Measurements from ENCODE around the gene PPP1R1B.
"Not testable (repeated sequence)": the region's sequence is repeated elsewhere in the genome, so short reads cannot be mapped to it uniquely, and the experiment has no call there.

PPP1R1B gene

DNA sequence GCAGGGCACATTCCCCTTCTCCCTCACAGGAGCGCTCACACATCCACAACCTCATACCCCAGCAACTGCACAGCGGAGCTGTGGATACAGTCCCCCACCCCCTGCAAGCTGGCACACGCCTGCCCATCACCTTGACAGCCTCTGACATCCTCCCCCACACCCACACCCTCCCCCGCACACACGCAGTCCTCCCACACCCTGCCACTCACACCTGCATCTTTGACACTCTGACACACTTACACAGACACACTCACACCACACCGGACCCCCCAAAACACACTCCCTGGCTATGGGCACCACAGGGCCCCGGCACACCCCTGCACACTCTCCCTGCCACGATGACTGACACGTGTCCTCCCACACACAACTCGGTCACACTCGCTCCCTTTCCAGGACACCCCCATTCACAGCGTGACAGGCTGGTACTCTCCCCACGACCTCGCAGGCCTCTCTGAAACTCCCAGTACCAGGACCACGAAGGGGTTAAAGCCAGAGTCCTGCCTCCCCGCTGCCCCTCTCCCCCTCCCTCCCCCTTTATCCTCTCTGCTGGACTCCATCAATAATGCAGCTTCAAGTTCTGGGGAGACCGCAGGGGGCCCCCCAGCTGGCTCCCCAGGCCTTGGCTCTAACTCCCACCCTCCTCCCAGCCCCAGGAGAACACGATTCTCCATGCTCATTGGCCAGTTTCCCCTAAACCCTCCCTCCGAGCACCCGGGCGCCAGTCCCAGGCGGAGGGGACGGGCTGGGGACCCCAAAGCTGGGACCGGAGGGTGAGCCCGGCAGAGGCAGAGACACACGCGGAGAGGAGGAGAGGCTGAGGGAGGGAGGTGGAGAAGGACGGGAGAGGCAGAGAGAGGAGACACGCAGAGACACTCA, at the start of gene PPP1R1B:
TSS of gene PPP1R1B (plus strand) at position 782 of the 876 bp plus-strand sequence. CDS start 441 bp downstream, outside the sequence.
- no peak for DNase-seq

DNA sequence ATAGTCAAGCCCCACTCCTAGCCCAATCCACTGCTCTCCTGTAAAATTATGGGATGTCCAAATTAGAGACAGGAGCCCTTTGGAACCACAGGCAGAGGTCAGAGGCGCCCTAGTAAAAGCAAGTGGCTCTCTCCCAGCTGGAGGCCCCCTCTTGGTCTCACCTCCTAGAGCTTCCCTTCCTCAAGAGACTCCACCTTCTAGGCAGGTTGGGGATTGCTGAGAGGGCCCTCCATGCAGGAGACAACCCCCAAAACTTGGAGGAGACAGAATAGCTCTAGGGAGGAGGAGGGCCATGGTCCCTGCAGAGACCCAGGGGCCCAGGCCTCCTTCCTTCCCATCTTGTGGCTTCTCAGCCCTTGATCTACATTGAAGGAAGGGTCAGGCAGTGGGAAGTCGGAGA, 48.5 kb upstream of the PPP1R1B start:
- DNase-seq: no peak

DNA sequence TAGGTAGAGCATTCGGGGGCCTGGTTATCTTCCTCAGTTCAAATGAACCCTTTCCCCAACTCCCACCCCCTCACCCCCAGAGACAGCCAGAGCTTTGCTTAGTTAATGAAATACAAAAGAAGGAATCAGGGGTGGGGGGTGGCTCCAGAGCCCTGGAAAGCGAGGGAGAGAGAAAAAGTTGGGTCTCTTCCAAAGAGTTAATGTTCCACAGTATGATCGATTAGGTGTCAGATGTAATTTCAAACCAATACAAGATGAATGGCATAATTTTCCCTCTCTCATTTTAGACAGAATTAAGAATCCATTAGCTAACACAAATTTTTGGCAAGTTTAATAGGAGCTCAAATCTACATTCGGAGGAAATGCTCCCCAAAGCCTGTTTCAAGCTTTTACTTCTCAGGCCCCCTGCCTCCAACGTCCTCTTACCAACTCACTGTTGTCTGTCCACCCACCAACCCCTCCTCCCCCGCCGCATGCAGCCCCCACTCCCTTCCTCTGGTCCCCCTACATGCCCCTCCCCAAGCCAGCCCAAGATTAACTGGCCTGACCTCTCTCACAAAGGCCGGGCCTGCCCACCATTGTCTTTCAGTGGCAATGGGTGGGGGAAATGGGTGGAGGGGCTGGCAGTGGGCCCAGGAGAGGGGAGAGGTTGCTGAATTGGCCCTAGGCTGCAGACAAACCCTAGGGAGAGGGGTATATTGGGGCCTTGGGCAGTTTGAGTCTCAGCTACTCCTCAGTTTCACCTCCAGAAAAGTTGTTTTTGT, 47.3 kb upstream of the PPP1R1B start:
- DNase-seq: no peak

GRCh38 chr17:39580082-39580468, 46.7 kb upstream of the PPP1R1B start:
- no peak for DNase-seq

- DNase-seq: no peak
Observed at GRCh38 chr17:39581071-39581758, 45.5 kb upstream of the PPP1R1B start.

DNA sequence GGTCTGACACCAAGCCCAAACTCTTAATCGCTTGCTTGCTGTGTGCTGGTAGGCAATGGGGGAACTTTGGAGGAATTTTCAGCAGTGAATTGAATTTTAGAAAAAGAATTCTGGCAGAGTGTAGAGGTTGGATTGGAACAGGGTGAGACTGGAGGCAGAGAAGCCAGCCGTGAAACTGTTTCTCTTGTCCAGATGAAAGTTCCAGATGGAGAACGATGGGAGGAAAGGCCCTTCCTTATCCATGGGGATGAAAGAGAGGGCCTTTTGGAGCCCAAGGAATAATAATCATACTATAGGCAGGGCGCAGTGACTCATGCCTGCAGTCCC, 45.0 kb upstream of the PPP1R1B start:
- DNase-seq: no peak

- DNase-seq: no peak
Observed at GRCh38 chr17:39582658-39583057, 44.1 kb upstream of the PPP1R1B start.

GRCh38 chr17:39590180-39590579, 36.6 kb upstream of the PPP1R1B start:
- DNase-seq: not testable (repeated sequence)

DNA sequence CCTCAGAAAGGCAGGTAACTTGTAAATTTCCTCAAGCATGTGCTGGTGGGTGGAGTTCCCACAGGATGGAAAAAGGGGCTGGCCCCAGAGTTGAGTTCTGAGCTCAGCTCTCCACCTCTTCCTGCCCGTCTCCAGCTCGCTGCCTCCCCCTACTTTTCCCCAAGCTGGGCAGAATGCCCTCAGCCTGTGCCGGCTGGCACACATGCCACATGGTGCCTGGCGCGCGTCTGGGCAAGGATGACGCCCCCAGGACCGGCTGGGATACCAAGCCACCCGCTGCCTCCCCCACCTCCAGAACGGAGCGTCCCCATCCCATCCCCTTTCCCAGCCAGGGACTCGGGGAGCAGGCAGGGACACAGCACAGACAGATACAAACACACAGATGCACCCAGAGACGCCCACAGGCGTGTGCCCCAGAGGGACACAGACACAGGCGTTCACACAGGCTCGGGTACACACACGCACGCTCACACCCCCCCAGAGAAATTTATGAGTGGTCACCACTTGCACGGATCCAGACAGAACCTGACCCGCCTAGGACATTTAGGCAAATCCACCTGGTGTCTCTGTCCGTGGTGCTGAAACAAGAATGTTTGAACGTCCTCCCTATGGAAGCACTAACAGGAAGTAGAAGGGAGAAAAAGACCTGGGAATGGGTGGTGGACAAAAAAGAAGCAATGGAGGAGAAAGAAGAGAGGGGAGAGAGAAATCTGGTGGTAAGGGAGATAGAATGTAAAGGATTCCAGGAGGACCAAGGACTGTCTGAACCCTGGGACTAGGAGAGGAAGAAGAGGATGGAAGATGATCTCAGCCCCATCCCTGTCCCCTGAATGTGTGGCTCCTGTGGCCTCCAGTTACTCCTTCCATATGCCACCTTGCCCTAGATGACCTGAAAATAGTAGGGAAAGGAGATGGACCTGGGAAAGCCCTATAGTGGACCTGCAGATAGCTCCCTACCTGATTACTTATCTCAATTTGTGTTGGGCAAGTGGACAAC, 34.5 kb upstream of the PPP1R1B start:
- DNase-seq: peak; percentile 19

- no peak for DNase-seq
Observed at GRCh38 chr17:39593371-39593770, 33.4 kb upstream of the PPP1R1B start.

GRCh38 chr17:39595294-39595693, 31.5 kb upstream of the PPP1R1B start:
- DNase-seq: no peak

DNA sequence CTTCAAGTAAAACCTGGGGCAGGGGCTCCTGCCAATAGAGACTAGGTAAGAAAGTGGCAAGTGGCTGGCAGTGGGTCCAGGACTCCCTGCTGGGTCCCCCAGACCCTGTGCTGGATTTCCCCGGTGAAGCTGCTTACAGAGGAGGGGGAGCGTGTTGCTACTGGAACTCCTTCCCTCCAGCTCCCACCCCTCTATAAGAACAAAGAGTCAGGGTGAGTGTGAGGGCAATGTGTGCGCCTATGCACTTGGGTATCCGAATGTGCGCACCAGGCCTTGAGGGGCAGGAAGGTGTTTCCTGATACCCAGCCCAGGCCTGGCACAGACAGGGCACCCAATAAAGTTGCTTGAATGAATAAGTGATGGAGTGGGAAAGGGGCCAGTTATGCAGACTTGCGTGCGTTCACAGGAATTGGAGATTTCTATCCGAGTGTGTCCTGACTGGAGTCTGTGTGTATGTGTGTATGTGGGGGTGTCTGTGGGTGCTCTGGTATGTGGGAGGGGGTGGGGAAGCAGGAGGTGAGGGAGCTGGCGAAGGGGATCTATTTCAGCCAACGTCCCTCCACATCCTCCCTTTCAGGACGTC, 30.7 kb upstream of the PPP1R1B start:
- DNase-seq: no peak

DNA sequence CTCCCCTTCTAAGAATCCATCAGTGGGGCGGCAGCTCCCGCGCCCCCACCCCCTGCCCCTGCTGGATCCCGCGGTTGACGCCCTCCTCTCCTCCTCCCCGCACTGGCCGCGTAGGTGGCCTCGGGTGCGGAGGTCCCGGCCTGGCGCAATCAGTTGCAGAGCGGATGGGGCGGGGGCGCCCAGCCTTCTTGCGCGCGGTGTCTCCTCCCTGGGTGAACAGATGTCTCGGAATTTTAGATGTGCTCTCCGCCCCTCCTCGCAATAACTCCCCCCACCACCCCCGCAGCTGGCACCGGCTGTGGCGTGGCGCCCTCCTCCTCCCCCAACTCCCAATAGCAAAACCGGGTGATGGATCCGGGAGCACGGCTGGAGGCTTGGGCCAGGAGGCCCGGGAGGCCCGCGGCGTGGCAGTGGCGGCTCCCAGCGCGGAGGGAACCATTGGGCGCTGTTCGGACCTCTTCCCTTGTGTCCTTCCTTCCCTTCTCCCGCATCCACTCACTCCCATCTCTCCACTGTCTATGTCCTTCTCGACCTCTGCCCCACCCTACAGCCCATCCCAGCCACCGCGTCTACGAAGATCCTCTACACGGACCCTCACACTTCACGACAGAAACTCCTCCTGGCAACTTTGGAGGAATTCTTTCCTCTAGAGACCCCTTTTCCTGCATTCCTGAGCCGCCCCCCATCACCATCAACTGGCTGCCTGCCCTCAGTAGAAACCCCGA, 30.0 kb upstream of the PPP1R1B start:
- DNase-seq: no peak

DNA sequence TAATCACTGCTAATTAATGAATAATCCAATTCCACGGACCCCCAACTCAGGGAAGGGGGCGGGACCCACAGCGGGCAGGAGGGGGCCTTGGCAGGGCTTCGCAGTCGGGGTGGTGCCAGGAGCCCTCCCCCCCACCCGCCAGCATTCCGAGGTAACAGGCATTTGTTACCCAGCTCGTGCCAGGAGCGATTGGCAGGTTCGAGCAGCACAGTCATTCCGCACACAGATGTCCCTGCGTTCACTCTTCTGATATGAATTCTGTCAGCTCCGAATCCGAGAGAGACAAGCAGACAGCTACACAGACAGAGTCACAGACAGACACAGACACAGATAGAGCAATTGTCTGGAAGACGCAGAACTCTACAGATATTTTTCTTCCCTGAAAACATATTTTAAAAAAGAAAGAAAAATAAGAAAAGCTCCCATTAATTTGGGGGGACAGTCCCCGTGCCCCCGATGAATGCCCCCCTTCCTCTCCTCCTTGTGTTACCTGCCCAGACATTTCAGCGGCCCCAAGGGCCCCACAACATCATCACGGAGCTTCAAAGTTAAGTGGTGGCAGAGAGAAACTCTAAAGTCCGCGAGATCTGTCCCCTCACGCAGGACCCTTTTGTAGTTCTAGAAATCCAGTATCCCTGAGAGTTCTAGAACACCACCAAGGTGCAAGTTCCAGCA, 29.2 kb upstream of the PPP1R1B start:
- DNase-seq: no peak

DNA sequence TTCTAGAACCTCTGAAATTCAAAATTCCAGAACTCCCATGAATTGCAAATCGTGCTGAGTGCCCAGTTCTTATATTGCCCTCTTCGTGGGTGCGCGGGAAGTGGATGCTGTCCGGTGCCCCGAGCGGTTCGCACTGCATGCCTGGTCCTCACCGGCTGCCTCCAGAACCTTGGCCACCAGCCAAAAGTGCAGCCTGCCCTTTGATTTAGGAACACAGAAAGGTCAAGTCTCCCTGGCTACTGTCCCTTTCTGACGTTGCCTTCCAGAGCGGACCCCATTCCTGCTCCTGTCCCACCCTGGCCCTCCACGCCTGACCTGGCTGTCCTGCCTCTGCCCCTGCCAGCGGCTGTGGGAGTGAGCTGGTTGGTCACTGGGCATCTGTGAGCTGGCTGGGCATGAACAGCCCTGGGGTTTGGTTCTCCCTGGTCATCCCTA, 28.7 kb upstream of the PPP1R1B start:
- DNase-seq: no peak

DNA sequence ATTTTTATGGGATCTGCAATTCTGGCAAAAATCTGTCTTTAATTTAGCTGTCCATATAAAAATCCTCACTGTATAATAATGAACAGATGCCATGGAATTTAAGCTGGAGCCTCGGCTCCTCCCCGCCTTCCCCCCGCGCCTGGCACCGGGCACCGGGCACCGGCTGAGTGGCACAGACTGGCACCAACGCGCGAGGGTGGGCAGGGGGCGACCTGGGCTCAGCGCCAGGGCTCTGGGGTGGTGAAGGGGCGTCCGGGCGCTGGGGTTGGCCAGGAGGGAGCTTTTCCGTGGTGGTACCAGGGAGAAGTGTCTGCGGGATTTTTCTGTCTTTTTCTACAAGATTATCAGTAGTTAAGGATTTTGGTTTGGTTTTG, 28.1 kb upstream of the PPP1R1B start:
- no peak for DNase-seq

DNA sequence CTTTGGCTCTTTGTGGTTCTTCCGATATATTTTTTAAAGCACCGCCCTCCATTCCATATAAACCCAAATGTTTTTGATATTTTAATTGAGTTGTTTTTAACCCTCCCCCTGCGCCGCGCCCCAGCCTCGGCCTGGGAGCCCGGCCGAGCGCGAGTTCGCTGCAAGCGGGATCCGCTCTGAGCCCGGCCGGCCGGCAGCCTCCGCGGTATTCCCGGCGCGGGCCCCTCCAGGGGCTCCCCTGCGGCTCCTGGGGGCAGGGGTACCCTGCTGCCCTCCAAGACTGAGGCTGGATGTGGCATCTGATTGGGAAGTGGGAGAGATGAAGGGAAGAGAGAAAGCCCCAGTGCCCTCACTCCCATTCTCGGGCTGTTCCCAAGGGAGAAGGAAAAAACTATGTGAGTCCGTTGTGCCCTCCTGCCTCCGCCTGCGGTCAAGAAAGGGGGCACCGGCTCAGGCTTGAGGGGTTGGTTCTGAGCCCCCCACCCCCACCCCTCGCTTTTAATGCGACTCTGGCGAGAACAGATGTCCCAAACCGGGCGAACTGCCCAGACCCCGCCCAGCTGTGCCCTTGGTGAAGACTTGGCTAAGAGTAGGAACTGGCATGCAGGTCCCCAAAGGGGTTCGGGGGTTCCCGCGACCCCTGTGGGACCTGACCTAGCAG, 27.6 kb upstream of the PPP1R1B start:
- no peak for DNase-seq

DNA sequence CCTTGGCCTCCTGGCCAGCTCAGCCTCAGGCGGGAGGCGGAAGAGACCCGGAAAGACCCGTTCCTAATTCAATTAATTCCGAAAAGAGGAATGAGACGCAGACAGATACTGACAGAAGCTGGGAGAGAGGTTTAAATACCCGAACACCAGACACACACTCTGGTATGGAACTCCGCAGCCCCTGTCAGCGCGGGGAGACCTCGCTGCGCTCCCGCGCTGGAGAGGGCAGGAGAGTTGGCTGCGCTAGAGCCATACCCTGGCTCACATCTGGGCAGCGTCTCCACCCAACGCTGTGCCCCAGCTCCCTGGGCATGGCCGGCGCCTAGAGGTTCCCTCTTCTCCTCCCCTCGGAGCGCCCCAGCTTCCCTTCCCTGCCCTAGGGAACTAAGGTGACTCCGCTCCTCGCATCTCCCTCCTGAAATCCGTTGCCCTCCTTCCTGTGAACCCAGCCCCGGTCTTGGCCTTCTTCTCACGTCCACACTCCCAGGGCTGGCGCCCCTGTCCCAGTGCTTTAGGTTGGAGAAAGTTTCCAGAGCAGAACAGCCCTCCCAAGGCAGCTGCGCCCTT, 27.0 kb upstream of the PPP1R1B start:
- DNase-seq: no peak

DNA sequence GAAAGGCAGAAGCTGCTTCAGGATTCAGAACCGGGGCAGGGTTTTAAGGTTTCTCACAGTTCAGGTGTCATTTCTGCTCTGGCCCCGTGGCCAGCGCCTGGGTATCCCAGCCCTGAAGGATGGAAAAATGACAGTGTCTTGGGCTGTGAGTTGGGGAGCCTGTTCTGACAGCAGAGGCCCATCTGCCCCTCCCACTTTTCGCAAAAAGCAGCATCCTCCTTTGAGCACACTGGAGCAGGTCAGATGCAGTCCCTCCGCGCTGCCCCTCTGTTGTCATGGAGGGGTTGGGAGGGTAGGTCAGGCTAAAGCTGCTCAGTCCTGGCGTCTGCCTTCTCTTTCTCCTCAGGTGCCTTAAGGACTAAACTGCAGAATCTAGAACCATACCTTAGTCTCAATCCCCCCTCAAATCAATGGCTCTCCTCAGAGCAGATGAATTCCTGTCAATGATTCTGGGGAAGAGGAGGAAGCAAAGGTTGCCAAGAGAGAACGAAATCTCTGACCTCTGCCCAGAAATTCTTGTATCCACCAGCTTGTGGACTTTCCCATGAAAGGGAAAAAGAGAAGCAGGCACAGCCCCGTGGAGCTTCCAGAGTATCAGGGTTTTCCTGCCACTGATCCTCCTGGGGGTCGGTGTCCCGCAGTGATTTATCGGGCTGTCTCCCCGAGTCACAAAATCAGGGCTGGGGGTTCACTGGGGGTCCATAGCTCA, 26.3 kb upstream of the PPP1R1B start:
- no peak for DNase-seq

All from CD4-positive, alpha-beta T cell treated with Interleukin-21 for 1 hour (primary cell).